Stimulated activated CD4-positive, alpha-beta T cell treated with anti-CD3 and anti-CD28 coated beads, Interleukin-1b, Interleukin-23, amount 100 ng/mL, for 4 hours (primary cell): ENCODE measurements around the gene CMTM7.

Experiments
- DNase-seq, 2 donors: peaks; one replicate each; pipeline ENCODE4 v3.0.0-alpha.2; 2020; ENCODE audit warnings: low read depth in 2 of 2

Gene CMTM7, protein sequence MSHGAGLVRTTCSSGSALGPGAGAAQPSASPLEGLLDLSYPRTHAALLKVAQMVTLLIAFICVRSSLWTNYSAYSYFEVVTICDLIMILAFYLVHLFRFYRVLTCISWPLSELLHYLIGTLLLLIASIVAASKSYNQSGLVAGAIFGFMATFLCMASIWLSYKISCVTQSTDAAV

DNA sequence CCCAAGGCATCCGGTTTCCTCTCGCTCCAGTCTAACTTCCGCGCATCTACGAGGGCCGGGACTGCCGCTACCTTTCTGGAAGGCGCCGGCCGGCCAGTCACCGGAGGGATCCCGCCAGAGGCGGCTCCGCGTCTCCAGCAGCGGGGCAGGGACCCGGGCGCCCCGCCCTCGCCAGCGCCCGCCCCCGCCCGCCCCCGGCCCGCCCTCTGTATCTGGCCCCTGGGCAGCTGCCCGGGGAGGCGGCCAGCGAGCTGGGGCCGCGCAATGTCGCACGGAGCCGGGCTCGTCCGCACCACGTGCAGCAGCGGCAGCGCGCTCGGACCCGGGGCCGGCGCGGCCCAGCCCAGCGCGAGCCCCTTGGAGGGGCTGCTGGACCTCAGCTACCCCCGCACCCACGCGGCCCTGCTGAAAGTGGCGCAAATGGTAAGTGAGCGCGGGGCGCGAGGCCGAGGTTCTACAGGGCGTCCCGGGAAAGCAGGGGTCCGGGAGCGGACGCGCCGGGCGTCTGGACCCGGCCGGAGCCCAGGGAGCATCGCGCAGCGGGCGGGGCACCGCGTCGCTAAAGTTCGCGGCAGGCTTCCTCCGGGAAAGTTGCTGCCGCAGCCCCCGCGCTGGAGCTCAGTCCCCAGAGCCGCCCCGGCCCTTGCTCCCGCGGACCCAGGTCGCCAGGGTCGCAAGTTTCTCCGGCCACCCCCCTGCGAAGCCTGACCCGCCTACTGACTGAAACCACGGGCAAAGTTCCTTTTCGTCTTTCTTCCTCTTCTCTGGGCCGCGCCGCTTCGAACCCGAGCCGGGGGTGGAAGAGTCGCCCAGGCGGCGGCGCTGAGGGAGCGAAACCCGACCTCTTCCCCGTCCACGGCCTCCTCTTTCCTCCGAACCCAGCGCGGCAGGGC is at the start of gene CMTM7:
Gene CMTM7, plus strand, starts transcription at position 211 of the 893 bp plus-strand sequence. Its CDS starts 54 bp downstream, at position 265.
- peak in 1 of 2 donors; percentile 34 for DNase-seq

DNA sequence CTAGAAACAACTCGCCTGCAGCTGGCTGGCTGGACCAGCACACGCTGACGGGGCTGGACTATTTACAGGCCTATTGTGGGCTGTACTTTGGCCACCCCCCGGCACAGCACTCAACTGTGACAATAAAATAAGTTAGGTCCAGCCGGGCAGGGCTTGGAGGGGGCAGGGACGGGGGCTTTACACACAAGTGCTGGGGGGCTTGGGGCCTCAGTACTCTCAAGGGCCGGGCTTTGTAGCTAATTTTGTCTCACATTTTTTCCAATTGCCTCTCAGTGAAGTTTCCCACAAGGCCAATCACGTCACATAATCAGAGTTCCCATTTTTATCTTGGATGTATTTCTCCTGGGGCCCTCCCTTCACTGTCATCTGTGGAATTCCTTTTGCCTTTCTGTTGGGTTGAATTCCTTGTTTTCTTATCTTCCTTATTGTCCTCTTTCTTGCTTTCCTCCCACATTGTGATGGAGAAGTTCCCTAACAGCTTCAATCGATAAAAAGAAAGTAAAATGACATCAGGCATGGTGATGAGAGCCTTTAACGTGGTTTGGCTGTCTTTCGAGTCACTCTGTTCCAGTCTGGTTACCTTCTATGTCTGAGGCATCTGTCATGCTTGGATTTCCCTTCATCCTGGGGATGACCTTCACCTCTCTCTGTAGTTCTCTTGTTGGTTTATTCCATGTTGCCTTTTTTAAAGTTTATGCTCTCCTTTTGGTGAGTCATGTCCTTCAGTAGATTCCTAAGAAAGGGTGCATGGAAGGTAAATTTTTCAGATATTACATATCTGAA is 44.1 kb upstream of the CMTM7 start:
- no peak for DNase-seq

DNA sequence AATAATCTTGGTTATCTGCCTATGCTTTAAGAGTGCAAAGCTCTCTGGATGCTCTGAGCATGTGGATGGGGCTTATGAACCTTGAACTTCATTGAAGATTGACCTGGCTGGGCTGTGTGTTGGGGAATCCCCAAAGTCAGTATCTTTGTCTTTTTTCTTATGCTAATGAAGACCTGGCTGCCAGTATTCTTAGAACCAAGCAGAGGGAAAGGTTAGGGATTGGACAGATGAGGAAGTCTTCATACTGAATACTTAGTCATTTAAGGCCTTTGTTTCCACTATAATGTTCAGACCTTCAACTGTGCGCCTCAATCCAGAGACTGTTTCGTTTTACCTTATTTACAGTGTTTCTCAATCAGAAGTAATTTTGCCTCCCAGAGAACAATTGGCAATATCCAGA is 42.5 kb upstream of the CMTM7 start:
- DNase-seq, result no peak

DNA sequence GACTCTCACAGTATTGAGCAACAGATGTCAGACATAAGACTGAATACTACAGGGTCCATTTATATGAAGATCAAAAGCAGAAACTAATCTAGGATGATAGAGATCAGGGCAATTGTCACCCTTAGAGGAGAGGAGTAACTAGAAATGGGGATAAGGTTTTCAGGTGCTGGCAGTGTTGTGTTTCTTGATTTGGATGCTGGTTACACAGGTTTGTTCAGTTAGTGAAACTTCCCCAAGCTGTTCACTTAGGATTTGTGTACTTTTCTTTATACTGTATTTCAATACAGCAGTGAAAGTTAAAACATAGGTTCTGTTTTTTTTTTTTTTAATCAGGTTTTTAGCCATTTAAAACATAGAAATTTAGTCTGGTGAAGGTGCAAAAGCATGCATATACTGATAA is 39.1 kb upstream of the CMTM7 start:
- no peak for DNase-seq

DNA sequence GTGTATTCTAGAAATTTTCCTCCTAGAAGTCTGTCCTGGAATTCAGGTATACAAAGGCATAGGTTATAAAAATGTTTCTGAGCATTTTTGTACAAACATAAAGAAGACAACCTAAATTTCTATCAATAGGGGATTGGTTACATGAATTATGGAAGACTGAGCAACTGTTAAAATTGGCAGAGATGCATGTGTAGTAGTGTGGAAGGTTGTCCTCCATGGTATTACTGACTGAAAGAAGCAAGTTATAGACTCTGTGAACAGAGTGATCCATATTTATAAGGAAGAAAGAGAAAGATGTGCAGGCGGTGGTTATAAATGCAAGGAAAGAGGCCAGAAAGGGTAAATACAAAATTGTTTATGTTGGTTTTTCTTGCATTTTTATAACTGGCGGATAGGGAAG is 38.3 kb upstream of the CMTM7 start:
- DNase-seq, result no peak

DNA sequence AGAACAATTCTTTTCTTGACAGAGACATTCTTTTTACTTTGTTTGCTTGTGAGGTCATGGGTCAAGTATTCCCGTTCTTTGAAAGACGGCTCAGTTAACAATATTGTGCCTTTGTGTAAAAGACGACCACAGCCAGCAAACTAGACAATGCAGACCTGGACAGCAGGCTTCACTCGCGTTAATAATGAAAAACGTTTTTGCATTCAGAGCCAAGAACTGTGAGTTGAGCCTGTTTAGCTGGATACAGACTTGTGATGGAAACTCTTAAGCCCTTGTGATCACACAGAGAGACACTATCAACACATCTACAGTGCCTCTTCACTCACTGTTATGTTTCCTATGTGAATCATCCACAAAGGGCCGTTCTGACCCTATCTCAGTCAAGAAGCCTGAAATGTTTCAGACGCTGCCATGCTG is 37.3 kb upstream of the CMTM7 start:
- DNase-seq, result no peak

DNA sequence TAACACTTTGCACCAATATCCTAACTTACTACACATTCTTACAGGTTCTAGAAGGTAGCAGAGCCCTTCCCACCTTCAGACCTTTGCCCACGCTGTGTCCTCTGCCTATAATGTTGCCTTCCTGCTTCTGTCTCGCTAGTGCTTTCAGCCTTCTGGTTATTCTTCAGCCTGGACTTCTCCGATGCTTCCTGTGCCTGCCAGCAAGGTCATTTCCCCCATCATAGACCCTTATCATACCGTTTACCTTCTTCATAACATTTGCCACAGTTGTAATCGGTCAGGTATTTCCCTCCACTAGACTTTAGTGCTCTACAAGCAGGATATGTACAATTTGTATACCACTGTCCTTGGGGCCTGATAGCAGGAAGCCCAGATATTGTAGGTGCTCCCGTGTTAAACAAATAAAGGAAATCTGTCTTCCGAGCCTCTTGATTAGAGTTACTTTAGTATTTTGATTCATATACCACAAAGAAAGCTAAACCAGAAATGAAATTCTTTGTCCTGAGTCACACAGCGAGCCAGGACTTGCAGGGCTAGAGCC is 35.8 kb upstream of the CMTM7 start:
- DNase-seq, result no peak

DNA sequence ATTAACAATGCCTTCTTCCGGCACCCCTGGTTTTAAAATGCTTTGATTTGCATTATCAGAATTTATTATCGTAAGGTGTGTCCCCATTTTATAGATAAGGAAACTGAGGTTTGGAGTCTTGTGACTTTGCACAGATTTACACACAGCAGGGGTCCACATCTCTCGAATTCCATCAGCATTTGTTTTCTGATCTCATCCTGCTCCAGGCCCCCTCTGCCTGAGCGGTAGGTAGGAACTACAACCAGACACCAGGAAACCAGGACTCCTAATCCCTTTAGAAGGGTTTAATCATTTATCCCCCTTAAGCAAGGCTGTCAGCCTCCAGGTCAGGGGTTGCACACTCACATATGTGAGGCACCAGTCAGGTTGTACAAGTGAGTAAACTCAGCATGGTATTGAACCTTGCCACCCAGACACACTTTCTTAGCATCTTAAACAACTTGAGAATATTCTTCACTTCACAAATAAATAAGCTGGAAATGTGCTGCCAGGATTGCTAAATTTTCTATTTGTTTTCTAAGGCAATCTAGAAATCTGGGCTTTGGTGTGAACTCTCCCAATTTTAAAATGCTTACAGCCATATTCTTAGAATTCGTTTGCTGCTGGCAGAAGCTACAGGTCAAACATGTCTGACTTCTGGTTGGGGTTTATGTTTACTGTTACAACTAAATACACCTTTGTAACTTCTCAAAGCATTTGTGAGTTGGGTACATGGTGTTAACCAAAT is 31.7 kb upstream of the CMTM7 start:
- DNase-seq, result no peak

DNA sequence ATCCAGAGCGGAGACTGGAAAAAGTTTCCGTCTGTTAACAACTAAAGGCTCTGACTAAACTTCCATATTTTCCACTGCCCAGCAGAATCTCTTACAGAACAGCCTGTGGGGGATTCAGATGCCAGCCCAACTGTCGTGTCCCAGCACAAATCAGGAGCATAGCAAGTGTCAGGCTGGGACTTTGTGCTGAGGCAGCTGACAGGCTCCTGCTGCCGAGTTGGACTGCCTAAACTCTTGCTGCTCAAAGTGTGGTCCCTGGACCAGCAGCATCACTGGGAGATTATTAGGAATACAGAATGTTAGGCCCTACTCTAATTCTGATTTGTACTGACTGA is 31.2 kb upstream of the CMTM7 start:
- no peak for DNase-seq

DNA sequence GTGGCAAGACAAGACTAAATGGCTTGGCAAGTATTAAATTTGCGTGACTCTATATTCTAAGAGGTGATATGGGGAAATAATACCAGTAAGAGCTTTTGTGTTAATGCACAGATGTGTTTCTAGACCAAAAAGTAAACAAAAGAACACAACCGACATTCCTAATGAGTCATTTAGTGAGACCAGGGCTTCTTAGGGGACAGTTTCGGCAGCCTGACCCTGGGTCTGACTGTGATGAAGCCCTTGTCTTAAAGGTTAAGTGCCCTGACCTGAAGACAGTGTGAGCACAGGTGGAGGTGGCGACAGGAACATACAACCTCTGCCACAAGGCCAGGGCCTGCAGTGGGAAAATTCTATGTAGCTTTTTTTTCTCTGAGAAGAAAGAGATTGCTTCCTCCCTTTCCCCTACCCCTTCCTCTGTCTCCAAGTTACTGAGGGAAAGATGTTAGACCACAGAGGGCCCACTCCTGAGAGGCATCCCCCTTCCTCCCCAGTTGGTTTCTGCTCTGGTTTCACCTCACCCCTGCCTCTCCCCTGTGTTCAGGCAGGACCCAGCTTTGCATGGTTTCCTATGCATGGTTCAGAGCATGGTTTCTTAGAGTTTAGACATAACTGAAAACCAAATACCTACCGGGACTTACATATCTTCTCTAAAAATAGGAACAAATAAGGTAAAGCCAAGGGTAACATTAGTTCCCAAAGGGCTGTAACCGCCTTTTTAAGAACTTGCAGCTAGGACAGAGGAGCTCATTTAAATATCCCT is 24.8 kb upstream of the CMTM7 start:
- no peak for DNase-seq

DNA sequence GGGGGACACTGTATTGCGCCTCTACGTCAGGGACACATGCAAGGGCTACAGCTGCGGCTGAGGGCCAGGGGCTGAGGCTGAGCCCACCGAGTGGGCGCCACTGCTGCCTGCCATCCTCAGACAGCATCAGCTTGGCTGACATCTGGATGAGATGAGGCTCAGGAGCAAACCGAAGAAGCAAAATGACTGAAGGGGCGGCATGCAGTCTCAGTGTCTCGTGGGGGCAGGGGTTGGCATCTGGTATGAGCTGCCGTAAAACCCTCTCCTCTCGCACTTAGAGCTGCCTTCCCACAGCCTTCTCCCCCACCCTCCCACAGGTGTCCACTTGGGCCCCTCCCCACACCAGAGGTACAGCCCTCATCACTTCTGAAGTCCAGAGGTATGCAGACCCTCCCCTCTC is 24.2 kb upstream of the CMTM7 start:
- DNase-seq, result no peak

DNA sequence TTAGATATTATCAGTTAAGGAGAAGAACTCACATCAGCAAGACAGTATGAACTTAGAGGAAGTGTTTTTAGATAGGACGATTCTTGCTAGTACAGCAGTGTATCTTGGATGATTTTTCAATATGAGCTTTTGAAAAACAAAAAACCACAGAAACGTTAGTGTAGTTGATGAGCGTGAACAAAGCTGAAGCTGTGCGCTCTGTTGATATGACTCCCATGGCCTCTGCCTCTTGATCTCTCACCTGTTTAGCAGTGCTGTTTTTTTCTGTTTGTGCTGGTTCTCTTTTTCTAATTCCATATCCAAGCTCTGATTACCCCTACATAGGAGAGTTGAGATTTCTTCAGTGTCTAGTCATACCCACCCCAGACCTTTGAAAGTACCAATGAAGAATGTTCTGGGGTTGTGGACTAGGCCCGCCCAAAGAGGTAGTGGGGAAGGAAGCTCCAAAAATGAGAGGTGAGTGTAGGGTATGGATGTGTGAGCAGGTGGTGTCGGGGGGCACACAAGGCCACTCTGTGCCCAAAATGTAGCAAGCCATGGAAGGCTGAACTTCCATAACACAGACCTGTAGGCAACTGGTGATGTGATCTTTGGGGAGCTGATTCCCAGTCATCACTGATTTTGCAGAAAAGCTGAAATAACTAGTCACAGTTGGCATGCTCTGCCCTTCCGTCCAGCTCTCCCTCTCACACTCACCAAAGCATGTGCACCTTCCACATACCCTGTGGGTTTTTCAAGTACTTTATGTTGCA is 20.0 kb upstream of the CMTM7 start:
- no peak for DNase-seq

DNA sequence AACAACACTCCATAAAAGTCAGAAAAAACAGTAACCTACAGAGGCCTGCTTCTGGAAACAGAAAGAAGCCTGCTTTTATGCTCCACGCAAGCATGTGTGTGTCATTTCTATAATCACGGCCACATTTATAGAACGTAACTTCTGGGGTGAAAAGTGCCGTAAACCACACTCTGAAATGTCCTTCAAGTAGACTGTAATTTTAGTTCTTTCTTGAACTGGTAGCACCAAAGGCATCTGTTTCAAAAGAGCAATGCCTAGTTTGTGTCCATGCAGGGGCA is 19.5 kb upstream of the CMTM7 start:
- no peak for DNase-seq

DNA sequence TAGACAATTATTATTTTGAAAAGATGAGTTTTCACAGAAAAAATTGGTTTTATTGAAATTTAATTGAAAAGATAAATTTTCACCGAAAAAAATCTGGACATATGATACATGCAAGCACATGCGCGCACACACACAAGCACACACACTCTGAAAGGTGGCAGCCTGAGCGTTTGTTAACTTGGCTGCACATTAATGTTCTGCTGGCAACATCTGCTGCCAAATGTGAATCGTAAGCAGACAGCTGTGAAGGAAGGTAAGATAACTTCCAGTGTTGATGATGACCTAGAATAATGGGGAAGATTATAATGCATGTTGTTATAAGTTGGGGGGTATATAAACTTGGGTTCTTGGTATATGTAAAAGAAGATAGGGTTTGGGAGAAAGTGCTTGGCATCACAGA is 18.4 kb upstream of the CMTM7 start:
- no peak for DNase-seq

DNA sequence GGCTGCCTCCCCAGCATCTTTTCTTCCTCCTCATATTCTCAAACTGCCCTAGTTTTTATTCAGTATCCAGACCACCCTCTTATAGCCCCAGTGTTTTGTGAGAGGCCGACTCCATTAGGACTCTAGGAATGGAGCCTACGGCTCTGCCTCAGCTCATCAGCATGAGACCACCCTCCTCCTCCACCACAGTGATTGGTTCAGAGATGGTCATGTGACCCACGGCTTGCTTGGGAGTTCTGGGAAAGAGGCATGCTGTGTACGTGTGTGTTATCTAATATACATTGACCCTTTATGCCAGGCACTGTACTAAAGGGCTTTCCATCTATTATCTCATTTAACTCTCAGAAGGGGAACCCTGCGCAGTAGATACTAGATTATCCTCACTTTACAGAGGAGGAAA is 17.8 kb upstream of the CMTM7 start:
- DNase-seq, result no peak

DNA sequence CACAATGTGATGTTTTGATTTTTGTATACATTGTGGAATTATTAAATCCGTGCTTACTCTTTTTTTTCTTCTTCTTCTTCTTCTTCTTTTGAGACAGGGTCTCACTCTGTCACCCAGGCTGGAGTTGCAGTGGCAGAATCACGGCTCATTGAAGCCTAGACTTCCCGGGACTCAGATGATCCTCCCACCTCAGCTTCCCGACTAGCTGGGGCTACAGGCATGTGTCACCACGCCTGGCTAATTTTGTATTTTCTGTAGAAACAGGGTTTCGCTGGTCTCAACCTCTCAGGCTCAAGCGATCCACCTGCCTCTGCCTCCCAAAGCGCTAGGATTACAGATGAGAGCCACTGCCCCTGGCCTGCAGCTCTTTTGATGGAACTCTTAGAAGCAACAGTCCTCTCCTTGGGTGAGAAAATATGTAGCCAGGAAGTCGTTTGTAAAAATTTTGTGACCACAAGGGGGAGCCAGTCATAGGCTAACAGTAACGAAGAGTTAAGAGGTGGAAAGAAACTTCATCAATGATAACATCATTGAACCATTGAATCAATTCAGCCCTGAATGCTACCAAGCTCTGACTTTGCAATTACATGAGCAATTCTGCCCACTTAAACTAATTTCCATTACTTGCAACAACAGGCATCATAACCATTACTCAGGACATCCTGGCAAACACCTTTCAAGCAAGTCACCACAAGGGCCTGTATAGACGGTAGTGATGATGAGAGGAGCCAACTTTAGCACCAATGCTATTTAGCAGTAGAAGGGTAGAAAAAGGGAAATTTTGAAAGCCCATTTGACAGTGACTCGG is 16.7 kb upstream of the CMTM7 start:
- DNase-seq, result peak in 1 of 2 donors; percentile 79

DNA sequence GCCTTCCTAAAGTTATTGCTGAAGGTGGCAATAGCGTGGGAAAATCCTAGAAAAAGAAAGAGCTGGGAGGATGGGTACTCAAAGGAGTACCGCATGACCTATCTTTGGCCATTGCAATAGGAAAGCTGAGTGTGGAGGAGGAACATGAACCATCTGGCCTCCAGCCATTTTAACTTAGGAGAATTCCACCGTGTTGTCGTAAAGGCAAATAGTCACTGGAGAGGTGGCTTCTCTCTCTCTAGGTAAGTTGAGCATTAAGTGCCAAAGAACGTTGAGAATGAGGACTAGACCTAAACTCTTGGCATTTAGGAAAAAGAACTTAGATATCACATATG is 16.1 kb upstream of the CMTM7 start:
- no peak for DNase-seq

DNA sequence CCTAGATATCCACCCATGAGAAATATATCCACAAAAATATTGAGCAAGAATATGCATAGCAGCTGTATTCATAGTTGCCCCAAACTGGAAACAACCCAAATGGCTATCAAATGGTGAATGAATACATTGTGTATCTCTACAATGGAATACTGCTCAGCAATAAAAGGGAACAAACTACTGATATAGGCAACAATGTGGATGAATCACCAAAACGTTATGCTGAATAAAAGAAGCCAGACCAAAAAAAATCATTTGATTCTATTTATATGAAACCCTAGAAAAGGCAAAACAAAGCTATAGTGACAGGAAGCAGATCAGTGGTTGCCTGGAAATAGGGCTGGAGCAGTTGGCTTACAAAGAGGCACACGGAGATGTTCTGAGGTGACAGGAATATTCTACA is 15.5 kb upstream of the CMTM7 start:
- no peak for DNase-seq

DNA sequence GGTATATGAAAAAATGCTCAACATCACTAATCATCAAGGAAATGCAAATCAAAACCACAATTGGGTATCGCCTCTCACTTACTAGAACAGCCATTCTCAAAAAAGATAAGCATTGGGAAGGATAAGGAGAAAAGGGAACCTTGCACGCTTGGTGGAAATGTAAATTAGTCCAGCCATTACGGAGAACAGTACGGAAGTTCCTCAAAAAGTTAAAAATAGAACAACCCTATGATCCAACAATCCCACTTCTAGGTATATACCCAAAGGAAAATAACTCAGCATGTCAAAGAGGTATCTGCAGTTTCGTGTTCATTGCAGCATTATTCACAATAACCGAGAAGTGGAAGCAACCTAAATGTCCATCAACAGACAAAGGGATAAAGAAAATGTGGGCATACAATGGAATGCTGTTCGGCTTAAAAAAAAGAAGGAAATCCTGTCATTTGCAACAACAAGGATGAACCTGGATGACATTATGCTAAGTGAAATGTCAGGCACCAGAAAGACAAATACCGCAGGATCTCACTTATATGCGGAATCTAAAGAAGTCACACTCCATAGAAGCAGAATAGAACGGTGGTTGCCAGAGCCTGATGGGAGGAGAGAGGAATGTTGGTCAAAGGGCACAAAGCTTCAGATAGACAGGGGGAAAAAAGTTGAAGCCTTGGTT is 11.7 kb upstream of the CMTM7 start:
- no peak for DNase-seq
